Stimulated activated CD8-positive, alpha-beta memory T cell treated with anti-CD3 and anti-CD28 coated beads, Interleukin-12 subunit alpha, Interleukin-12 subunit beta, amount 100 ng/mL, for 24 hours (primary cell): ENCODE measurements around the gene XRCC4.
"Not testable (repeated sequence)": the region's sequence is repeated elsewhere in the genome, so short reads cannot be mapped to it uniquely, and the experiment has no call there.

ENCODE experiments used
- DNase-seq: peaks from one replicate; pipeline ENCODE4 v3.0.0-alpha.2; 2020; ENCODE audit errors: extremely low read depth

The XRCC4 gene

GRCh38 chr5:83179966-83180365 lies 102.6 kb downstream of the XRCC4 start:
- no peak for DNase-seq

GRCh38 chr5:83184534-83184933 lies 107.2 kb downstream of the XRCC4 start:
- DNase-seq, result no peak

DNA sequence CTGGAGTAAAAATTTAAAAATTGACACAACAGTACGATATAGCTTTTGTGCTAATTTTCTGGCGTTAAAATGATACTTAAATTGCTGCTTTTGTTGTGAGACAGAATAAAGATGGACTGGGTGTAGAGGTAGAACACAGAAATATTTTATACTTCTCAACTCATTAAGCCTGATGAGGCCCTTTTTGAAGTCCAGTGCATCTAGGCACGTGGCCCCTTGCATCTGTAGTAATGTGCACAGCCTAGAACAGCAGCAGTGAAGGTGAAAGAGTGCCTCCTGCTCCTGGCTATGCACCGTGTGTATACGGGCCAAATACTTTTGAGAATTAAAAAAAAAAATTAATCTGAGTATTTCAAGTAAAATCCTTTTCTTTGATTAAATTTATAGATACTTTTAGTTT lies 115.6 kb downstream of the XRCC4 start:
- no peak for DNase-seq

DNA sequence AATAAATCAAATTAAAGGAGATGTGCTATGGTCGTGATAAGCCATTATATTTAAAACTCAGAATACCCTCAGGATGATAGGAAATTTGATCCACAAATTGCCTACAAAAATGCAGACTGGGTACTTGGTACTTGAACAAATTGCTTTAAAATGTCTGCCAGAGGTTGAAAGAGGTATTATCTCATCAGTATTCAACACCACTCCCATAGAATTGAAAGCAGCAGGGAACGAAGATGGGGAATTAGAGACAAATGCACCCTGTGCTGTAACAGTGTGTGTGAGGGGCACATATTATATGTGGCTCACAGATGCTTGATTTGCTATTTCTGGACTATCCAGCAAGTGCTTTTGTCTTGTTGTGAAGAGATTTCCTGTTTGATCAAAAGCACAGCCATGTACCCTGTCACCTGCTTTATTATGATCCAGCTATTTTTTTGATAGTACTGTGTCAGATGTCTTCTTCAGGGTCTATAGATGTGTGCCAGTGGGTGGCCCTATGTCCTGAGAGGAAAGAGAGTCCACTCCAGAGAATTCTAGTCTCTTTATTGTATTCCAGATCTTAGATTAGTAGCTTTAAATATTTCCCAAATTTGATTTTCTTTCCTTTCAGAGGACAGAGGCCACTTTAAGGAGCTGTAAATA lies 120.1 kb downstream of the XRCC4 start:
- DNase-seq, result no peak

DNA sequence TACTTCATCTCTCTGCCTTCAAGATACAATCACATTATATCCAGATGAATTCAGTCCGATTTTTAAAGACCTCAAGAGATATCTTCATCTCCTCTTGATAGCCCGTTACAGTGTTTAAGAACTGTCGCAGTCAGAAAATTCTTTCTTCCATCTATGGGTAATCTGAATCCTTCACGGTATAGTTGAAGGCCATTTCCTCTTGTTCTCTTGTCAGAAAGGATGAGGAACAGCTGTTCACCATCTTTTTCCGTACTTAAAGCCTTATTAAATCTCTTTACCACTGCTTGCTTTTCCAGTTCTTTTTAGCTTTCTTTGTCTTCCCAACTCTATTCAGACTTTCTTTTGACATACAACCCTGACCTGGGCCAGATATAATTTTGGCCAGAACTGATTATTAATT lies 121.8 kb downstream of the XRCC4 start:
- DNase-seq, result no peak

DNA sequence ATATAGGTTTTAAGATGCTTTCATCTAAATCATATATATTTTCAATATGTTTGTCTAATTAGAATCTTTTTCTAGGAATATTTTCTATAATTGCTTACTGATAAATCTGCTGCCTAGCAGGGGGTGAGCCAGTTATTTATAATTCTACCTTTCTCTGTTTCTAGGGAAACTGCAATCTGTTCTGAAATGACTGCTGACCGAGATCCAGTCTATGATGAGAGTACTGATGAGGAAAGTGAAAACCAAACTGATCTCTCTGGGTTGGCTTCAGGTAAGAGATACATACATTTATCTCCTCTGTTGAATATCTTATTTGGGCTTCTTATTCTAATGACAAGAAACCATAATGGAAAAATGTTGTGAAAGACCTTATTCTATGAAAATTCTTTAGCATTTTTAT lies 127.3 kb downstream of the XRCC4 start:
- DNase-seq, result no peak

DNA sequence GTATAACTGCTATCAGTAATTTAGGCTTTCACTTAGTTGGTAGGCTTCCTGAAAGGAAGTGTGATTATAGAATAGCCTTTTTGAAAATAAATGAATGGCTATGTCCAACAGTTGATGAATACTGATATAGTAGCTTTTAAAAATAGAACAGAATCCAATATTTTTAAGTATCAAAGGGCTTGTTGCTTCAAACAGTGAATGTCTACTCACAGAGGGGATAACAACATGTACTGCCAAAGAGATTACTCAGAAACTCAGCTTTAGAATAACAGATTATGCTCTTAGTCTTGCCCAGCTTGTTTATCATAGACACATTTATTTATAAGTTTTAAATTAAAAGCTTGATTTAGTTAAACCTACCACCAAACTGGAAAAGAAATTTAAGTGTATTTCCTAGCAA lies 132.6 kb downstream of the XRCC4 start:
- no peak for DNase-seq

GRCh38 chr5:83219077-83219476 lies 141.7 kb downstream of the XRCC4 start:
- DNase-seq, result no peak

- no peak for DNase-seq
Observed at GRCh38 chr5:83219495-83219894, 142.1 kb downstream of the XRCC4 start.

- no peak for DNase-seq
Observed at GRCh38 chr5:83220331-83220730, 143.0 kb downstream of the XRCC4 start.

- no peak for DNase-seq
Observed at GRCh38 chr5:83222906-83223305, 145.6 kb downstream of the XRCC4 start.

GRCh38 chr5:83227611-83228010 lies 150.3 kb downstream of the XRCC4 start:
- DNase-seq, result no peak

GRCh38 chr5:83230511-83230910 lies 153.2 kb downstream of the XRCC4 start:
- DNase-seq, result no peak

DNA sequence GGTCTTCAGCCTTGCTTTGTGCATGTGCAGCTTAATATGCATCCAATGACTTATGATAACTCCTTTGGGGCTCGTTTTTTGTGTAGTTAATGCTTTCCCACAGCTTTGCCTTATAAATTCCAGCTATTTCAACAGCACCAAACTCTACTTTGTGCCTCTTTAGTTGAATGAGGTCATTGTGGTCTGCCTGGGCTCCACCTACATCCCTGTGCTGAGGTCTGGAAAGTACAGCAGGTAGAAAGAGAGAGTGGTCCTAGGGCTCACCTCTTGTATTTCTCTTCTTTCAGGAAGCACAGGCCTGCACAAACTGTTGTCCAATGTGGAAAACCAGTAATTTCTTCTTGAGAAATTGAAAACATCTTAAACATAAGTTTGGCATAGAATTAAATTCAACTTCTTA lies 167.2 kb downstream of the XRCC4 start:
- DNase-seq, result no peak

- no peak for DNase-seq
Observed at GRCh38 chr5:83245037-83245436, 167.7 kb downstream of the XRCC4 start.

DNA sequence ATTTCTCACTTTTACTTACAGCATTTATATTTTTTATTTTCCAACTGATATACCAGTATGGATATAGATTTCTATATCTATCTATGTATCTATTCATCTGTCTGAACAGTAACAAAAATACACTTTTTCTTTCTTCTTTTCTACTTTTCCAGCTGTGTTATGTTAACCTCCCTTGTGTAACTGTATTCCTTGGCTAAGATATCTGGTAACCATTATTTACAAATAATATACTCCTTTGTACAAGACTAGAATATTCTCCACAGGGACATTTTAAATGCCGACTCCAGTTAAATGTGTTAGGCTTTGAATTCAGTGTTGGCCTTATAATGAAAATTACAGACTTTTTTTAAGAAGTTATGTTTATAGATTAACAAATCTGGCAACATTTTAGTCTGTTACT lies 168.7 kb downstream of the XRCC4 start:
- no peak for DNase-seq

- no peak for DNase-seq
Observed at GRCh38 chr5:83249156-83249555, 171.8 kb downstream of the XRCC4 start.

- DNase-seq, result no peak
Observed at GRCh38 chr5:83251849-83252248, 174.5 kb downstream of the XRCC4 start.

GRCh38 chr5:83253720-83254119 lies 176.4 kb downstream of the XRCC4 start:
- DNase-seq, result no peak

- no peak for DNase-seq
Observed at GRCh38 chr5:83255268-83255667, 177.9 kb downstream of the XRCC4 start.

DNA sequence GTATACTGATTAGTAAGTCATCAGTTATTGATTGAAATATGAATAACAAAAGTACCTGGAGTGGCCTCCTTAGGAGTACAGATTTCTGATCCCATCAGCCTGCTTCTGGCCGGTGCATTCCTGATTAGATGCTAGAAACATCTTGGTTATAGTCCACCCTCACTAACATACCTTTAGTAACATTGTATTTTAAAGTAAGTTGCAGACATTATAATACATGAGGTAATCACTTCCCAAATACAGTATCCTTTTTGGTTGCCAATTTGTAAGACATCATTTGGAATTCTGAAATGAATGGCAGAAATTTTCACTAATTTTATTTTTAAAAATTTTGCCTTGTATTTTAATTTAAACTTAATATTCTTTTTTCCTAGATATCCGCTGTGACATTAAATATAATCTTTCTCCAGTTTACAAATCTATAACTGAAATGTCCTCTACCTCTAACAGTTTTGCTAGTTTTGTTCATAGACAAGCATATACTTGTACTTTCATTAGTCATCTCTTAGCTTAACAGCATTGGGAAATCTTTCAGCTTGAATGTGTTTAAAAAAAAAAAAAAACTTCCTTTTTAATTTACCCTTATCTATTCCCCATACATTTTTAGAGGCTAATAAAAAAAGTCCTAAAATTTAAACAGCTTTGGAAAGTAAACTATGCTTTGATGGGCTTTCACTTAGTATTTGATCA lies 178.9 kb downstream of the XRCC4 start:
- no peak for DNase-seq

DNA sequence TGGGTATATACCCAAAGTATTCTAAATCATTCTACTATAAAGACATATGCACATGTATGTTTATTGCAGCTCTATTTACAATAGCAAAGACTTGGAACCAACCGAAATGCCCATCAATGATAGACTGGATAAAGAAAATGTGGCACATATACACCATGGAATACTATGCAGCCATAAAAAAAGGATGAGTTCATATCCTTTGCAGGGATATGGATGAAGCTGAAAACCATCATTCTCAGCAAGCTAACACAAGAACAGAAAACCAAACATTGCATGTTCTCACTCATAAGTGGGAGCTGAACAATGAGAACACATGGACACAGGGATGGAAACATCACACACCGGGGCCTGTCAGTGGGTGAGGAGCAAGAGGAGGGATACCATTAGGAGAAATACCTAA lies 180.3 kb downstream of the XRCC4 start:
- DNase-seq, result not testable (repeated sequence)

DNA sequence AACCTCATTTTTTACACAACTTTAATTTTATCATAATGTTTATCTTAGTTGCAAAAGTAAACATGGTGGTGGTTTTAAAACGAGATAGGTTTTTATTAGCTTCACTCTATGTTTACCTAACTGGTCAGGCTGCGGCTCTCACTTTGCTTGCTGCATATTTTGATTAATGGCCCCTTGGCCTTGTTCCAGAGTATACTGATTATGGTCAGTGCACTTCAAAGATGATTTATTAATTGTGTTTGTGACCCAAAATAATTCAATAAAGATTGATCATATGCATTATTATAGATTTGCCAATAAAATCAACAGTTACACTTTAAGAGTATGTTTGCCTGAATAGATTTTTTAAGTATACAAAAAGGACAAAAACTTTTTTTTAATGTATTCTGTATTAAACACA lies 188.0 kb downstream of the XRCC4 start:
- DNase-seq, result no peak

DNA sequence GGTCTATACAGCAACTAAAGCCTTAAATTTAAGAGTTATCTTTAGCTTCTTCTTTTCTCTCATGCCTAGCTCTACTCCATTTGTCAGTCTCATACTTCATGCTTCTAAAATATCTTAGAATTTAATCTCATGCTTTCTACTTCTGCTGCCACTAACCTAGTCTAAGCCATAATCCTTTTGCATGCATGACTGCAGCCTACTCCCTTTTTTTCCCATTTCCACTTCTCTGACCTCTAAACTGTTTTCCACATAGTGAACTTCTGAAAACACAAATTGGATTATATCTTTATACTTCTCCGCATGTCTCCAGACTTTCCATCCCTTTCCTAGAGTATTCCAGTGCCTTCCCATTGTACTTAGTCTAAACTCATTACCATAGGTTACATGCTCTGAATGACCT lies 193.0 kb downstream of the XRCC4 start:
- no peak for DNase-seq
